Heart right ventricle (tissue), 16 donors: ENCODE data around the gene CIC. TPM values are rescaled to one million over a fixed set of nuclear protein-coding genes. Genes with fewer than 3 reads are reported as not detected.

Experiments used
- ATAC-seq, 8 donors: fragments of 200-7000 bp; cut with Tn5 transposase; one replicate each; pipeline ENCODE4 v1.9.1; 2020; ENCODE audit warnings: mild to moderate bottlenecking in 8 of 8, moderate library complexity in 8 of 8, moderate number of reproducible peaks in 1 of 8
- DNase-seq, 2 donors: peaks; one replicate each; pipeline ENCODE4 v3.0.0-alpha.2; 2020
- H3K27ac ChIP-seq, 10 donors: fragments of 200-600 bp; sonication (generic) in 2 of 10; one replicate each; pipeline versions ENCODE4 v1.5.0 to v1.8.0; 2020 to 2022; ENCODE audit warnings: mild to moderate bottlenecking in 3 of 10
- H3K27me3 ChIP-seq, 7 donors: fragments of 200-600 bp; one replicate each; pipeline ENCODE4 v1.8.0; 2021 to 2022; ENCODE audit warnings: mild to moderate bottlenecking in 2 of 7
- H3K36me3 ChIP-seq, 9 donors: fragments of 200-600 bp; sonication (generic) in 1 of 9; one replicate each; pipeline versions ENCODE4 v1.5.0 to v1.8.0; 2020 to 2022; ENCODE audit warnings: mild to moderate bottlenecking in 2 of 9
- H3K4me1 ChIP-seq, 9 donors: fragments of 200-600 bp; sonication (generic) in 1 of 9; one replicate each; pipeline versions ENCODE4 v1.5.0 to v1.8.0; 2020 to 2022; ENCODE audit warnings: mild to moderate bottlenecking in 4 of 9
- H3K4me3 ChIP-seq, 10 donors: fragments of 200-600 bp; sonication (generic) in 2 of 10; one replicate each; pipeline versions ENCODE4 v1.5.0 to v1.8.0; 2020 to 2022; ENCODE audit warnings: mild to moderate bottlenecking in 7 of 10, moderate library complexity in 2 of 10
- H3K9me3 ChIP-seq, 11 donors: fragments of 200-600 bp in 10 of 11; sonication (generic) in 2 of 11; one replicate each; pipeline versions ENCODE4 v1.5.0 to v1.8.0; 2013 to 2022; ENCODE audit warnings: mild to moderate bottlenecking in 2 of 11, control low read depth in 1 of 11, moderate library complexity in 1 of 11
- CTCF ChIP-seq, 9 donors: fragments of 200-600 bp; sonication (generic) in 2 of 9; IDR thresholded peaks; one replicate each; pipeline versions ENCODE4 v1.5.0 to v1.8.0; 2021 to 2022; ENCODE audit warnings: antibody characterized with exemption in 9 of 9, mild to moderate bottlenecking in 5 of 9, moderate library complexity in 1 of 9
- WGBS, 2 donors: extraction: QIAGEN DNeasy Blood & Tissue Kit; methylation state at CpG; one replicate each; pipeline ENCODE4 v1.1.7; 2013; ENCODE audit warnings: inconsistent platforms in 1 of 2; 5-methylcytosine and 5-hydroxymethylcytosine counted together
- intact Hi-C, 10 donors: fragments of 100-400 bp; cut with DNase I; formaldehyde crosslinking; loops; one replicate each; pipeline versions ENCODE4 v1.11.1 to v1.14.2; 2022
- polyA plus RNA-seq, 2 donors: library from polyadenylated mRNA; stranded (reverse); fragments of 200-250 nt; gene quantifications; one replicate each; pipeline ENCODE4 v1.2.3, GENCODE V29; 2013
- total RNA-seq, 10 donors: library from RNA; stranded (reverse); fragmentation: NEBNext Ultra II Directional in 3 of 10; extraction: Animal tissue kit (Norgen Biotek cat#: 25700) in 3 of 10; gene quantifications; one replicate each; pipeline versions ENCODE4 v1.2.1 to v1.2.4, GENCODE V29; 2021 to 2023
- donor health status: Arrhythmogenic right ventricular cardiomyopathy.
- donor health status: ischemic (EF 13 %, LVEDD 7.1; RV severe dilation, severe dysfunction).
- donor health status: healthy with polysubstance abuse.
- donor health status: DM: no; HTN: yes; CAD: no.
- donor health status: DM: no; HTN: no; CAD: no.
- donor health status: ischemic (EF 25% LVEDD 6.9; RV normal size, moderate dysfunction).
- donor health status: ischemic (EF 25% LVEDD 5.7; RV mildly dilated, moderate dysfunction).
- donor health status: healthy.
- donor health status: DM: yes; HTN: yes; CAD: no.
- donor health status: Ischemic cardiomyopathy.
- donor health status: ischemic (EF 35%, LVEDD 5.7; RV mildly dilated, moderate dysfunction).
- donor health status: nonischemic (EF 11% LVEDD 7.7; RV severe dilation, severe dysfunction).
- donor health status: DM: yes; HTN: yes; CAD: no.
- donor health status: PGD.
- donor health status: ischemic (EF 29% LVEDD 5.4; RV normal size, mild dysfunction).
- donor health status: nonischemic (EF 23%, LVEDD 6.1; RV moderate dilation, normal function).

The CIC gene
- total and polyA plus RNA-seq, 12 donors: 17.6 to 42.0 (median 32.0) TPM

- DNase-seq: no peak
- 87 to 88% methylated on average over 17 of the region's 17 CpGs for WGBS, 2 donors
- peaks cover 0 to 4% (median 0%) of the 10 kb centered on the region in 9 donors for H3K4me1 ChIP-seq
- no peak overlapping the region for H3K27ac ChIP-seq
- H3K9me3 ChIP-seq: no peaks in the 10 kb centered on the region
- no peak overlapping the region for H3K4me3 ChIP-seq
- intact Hi-C loops: no loop called here
- peaks cover 0 to 89% (median 21%) of the 10 kb centered on the region in 9 donors for H3K36me3 ChIP-seq
- H3K27me3 ChIP-seq: no peaks in the 10 kb centered on the region
- peak in 2 of 8 donors; percentile 13 to 45 for ATAC-seq
- TF ChIP-seq CTCF (IDR thresholded peaks at IDR 0.05): peak in 1 of 9 donors; percentile 11
Observed at GRCh38 chr19:42343344-42344110, 74.5 kb downstream of the CIC start.

- Histone ChIP-seq H3K9me3 (no peaks in the 10 kb centered on the region), H3K27ac (no peak overlapping the region), H3K4me1 (peaks cover 0 to 4% (median 0%) of the 10 kb centered on the region in 9 donors), H3K36me3 (peaks cover 0 to 91% (median 21%) of the 10 kb centered on the region in 9 donors), H3K27me3 (no peaks in the 10 kb centered on the region), H3K4me3 (no peak overlapping the region)
- 91% methylated on average over 18 of the region's 18 CpGs for WGBS, 2 donors
- intact Hi-C loops: no loop called here
- DNase-seq (no peak), ATAC-seq (peak in 1 of 8 donors; percentile 19)
- no peak for TF ChIP-seq CTCF (IDR thresholded peaks at IDR 0.05)
Observed at GRCh38 chr19:42344336-42344893, 75.4 kb downstream of the CIC start.

Other genes with a start within 250 kb of the CIC start
- gene GRIK5, start 199.0 kb upstream of the CIC start, total RNA-seq: 1 to 10 TPM; 1.2 to 9.3 (median 3.0) TPM
- 1 to 10 TPM in 1 of 2 donors, under 1 TPM in 1; 0.35 to 1.4 TPM for gene GRIK5, start 199.0 kb upstream of the CIC start, polyA plus RNA-seq
- gene ZNF574, start 193.1 kb upstream of the CIC start, total RNA-seq: 10 to 100 TPM in 2 of 10 donors, 1 to 10 TPM in 8; 5.0 to 11.1 (median 8.1) TPM
- gene ZNF574, start 193.1 kb upstream of the CIC start, polyA plus RNA-seq: 1 to 10 TPM; 3.4 to 5.8 TPM
- 1 to 10 TPM in 1 of 10 donors, under 1 TPM in 9; 0.51 to 3.8 (median 0.70) TPM for gene POU2F2, start 136.8 kb upstream of the CIC start, total RNA-seq
- gene POU2F2, start 136.8 kb upstream of the CIC start, polyA plus RNA-seq: under 1 TPM; 0.28 to 0.37 TPM
- 10 to 100 TPM in 9 of 10 donors, 1 to 10 TPM in 1; 9.8 to 20.5 (median 12.2) TPM for gene DEDD2, start 51.6 kb upstream of the CIC start, total RNA-seq
- gene DEDD2, start 51.6 kb upstream of the CIC start, polyA plus RNA-seq: 10 to 100 TPM; 12.9 to 15.2 TPM
- gene ZNF526, start 48.9 kb upstream of the CIC start, total RNA-seq: 1 to 10 TPM; 3.2 to 7.0 (median 5.4) TPM
- gene ZNF526, start 48.9 kb upstream of the CIC start, polyA plus RNA-seq: 1 to 10 TPM; 3.2 to 3.4 TPM
- gene GSK3A, start 26.6 kb upstream of the CIC start, total RNA-seq: 10 to 100 TPM; 31.9 to 46.1 (median 36.4) TPM
- 10 to 100 TPM; 31.2 to 51.0 TPM for gene GSK3A, start 26.6 kb upstream of the CIC start, polyA plus RNA-seq
- 10 to 100 TPM; 29.8 to 40.2 (median 32.9) TPM for gene ERF, start 14.1 kb upstream of the CIC start, total RNA-seq
- gene ERF, start 14.1 kb upstream of the CIC start, polyA plus RNA-seq: 10 to 100 TPM; 31.8 to 49.0 TPM
- under 1 TPM in 4 of 10 donors, not detected in 6; 0.16 to 0.21 (median 0.19) TPM for gene PRR19, start 32.9 kb downstream of the CIC start, total RNA-seq
- gene PRR19, start 32.9 kb downstream of the CIC start, polyA plus RNA-seq: under 1 TPM in 1 of 2 donors, not detected in 1; 0.16 TPM
- gene PAFAH1B3, start 33.4 kb downstream of the CIC start, total RNA-seq: 1 to 10 TPM; 1.2 to 5.9 (median 2.6) TPM
- gene PAFAH1B3, start 33.4 kb downstream of the CIC start, polyA plus RNA-seq: 10 to 100 TPM in 1 of 2 donors, 1 to 10 TPM in 1; 5.0 to 10.4 TPM
- gene TMEM145, start 44.1 kb downstream of the CIC start, total RNA-seq: 1 to 10 TPM in 1 of 10 donors, under 1 TPM in 4, not detected in 5; 0.15 to 1.0 (median 0.49) TPM
- 1 to 10 TPM in 1 of 2 donors, under 1 TPM in 1; 0.32 to 1.0 TPM for gene TMEM145, start 44.1 kb downstream of the CIC start, polyA plus RNA-seq
- 10 to 100 TPM; 33.4 to 44.6 (median 40.4) TPM for gene MEGF8, start 56.4 kb downstream of the CIC start, total RNA-seq
- 10 to 100 TPM; 10.2 to 16.3 TPM for gene MEGF8, start 56.4 kb downstream of the CIC start, polyA plus RNA-seq
- gene CNFN, start 121.0 kb downstream of the CIC start, total RNA-seq: 1 to 10 TPM in 1 of 10 donors, under 1 TPM in 4, not detected in 5; 0.51 to 1.3 (median 0.81) TPM
- 1 to 10 TPM; 1.6 to 7.2 TPM for gene CNFN, start 121.0 kb downstream of the CIC start, polyA plus RNA-seq
- gene LIPE, start 158.1 kb downstream of the CIC start, total RNA-seq: 100 to 1,000 TPM in 1 of 10 donors, 10 to 100 TPM in 9; 39.4 to 109 (median 53.8) TPM
- gene LIPE, start 158.1 kb downstream of the CIC start, polyA plus RNA-seq: 10 to 100 TPM; 60.6 to 80.7 TPM
- gene CXCL17, start 173.7 kb downstream of the CIC start, total RNA-seq: not detected
- under 1 TPM in 1 of 2 donors, not detected in 1; 0.03 TPM for gene CXCL17, start 173.7 kb downstream of the CIC start, polyA plus RNA-seq